Osteocyte (in vitro differentiated cells): ENCODE data around the gene KCNS1. TPM values are rescaled to one million over a fixed set of nuclear protein-coding genes. Genes with fewer than 3 reads are reported as not detected.
A peak's percentile ranks its signal among the peaks of the same experiment; 100 is the strongest.

Experiments
- DNase-seq: peaks from one replicate; pipeline ENCODE4 v3.0.0; 2021; ENCODE audit warnings: mixed read lengths; ENCODE audit not compliant: unreplicated experiment; ENCODE audit errors: extremely low spot score
- H3K27ac Mint-ChIP-seq: one replicate; pipeline ENCODE4 v1.8.0; 2021; ENCODE audit warnings: mild to moderate bottlenecking, mixed read lengths; ENCODE audit not compliant: unreplicated experiment
- H3K27me3 Mint-ChIP-seq: one replicate; pipeline ENCODE4 v1.8.0; 2021; ENCODE audit warnings: mixed read lengths; ENCODE audit not compliant: unreplicated experiment
- H3K36me3 Mint-ChIP-seq: one replicate; pipeline ENCODE4 v1.8.0; 2021; ENCODE audit warnings: mixed read lengths; ENCODE audit not compliant: unreplicated experiment
- H3K4me1 Mint-ChIP-seq: one replicate; pipeline ENCODE4 v1.8.0; 2021; ENCODE audit warnings: mixed read lengths; ENCODE audit not compliant: unreplicated experiment
- H3K4me3 Mint-ChIP-seq: one replicate; pipeline ENCODE4 v1.8.0; 2021; ENCODE audit warnings: mild to moderate bottlenecking, moderate library complexity, mixed read lengths; ENCODE audit not compliant: unreplicated experiment
- H3K9me3 Mint-ChIP-seq: one replicate; pipeline ENCODE4 v1.8.0; 2021; ENCODE audit warnings: mixed read lengths; ENCODE audit not compliant: unreplicated experiment
- CTCF ChIP-seq: fragments of 200-600 bp; sonication (generic); IDR thresholded peaks from 2 replicates; pipeline ENCODE4 v1.5.0; 2021; ENCODE audit warnings: antibody characterized with exemption, mild to moderate bottlenecking, moderate library complexity
- total RNA-seq: library from RNA; stranded (reverse); gene quantifications from 2 replicates; pipeline ENCODE4 v1.2.1, GENCODE V29; 2021

Gene KCNS1
- total RNA-seq, 1 donor from 2014 or later: 0.30 TPM

- H3K27me3 Mint-ChIP-seq: peaks cover 42% of the 10 kb centered on the region
- H3K4me1 Mint-ChIP-seq: no peaks in the 10 kb centered on the region
- TF ChIP-seq CTCF: no peak
- H3K27ac Mint-ChIP-seq: no peak overlapping the region
- no peak for DNase-seq
- no peak overlapping the region for H3K4me3 Mint-ChIP-seq
- no peaks in the 10 kb centered on the region for H3K36me3 Mint-ChIP-seq
- H3K9me3 Mint-ChIP-seq: no peaks in the 10 kb centered on the region
These were observed 12.9 kb upstream of the KCNS1 start for GRCh38 chr20:45113865-45114264.

GRCh38 chr20:45112754-45113153, 11.8 kb upstream of the KCNS1 start:
- H3K9me3 Mint-ChIP-seq: no peaks in the 10 kb centered on the region
- H3K36me3 Mint-ChIP-seq: no peaks in the 10 kb centered on the region
- no peak overlapping the region for H3K27ac Mint-ChIP-seq
- H3K4me3 Mint-ChIP-seq: no peak overlapping the region
- H3K4me1 Mint-ChIP-seq: no peaks in the 10 kb centered on the region
- no peak for TF ChIP-seq CTCF
- no peak for DNase-seq
- H3K27me3 Mint-ChIP-seq: peaks cover 31% of the 10 kb centered on the region

- Mint-ChIP-seq H3K4me1 (no peaks in the 10 kb centered on the region), H3K27me3 (peaks cover 25% of the 10 kb centered on the region)
- no peak for DNase-seq
These were observed 11.0 kb upstream of the KCNS1 start for GRCh38 chr20:45111799-45112471.

GRCh38 chr20:45111285-45111684, 10.4 kb upstream of the KCNS1 start:
- H3K4me3 Mint-ChIP-seq: no peak overlapping the region
- DNase-seq: no peak
- H3K27me3 Mint-ChIP-seq: peaks cover 22% of the 10 kb centered on the region
- no peak for TF ChIP-seq CTCF
- H3K36me3 Mint-ChIP-seq: no peaks in the 10 kb centered on the region
- no peak overlapping the region for H3K27ac Mint-ChIP-seq
- H3K9me3 Mint-ChIP-seq: no peaks in the 10 kb centered on the region
- H3K4me1 Mint-ChIP-seq: no peaks in the 10 kb centered on the region

More at GRCh38 chr20:45111799-45112471, 11.0 kb upstream of the KCNS1 start:
- H3K36me3 Mint-ChIP-seq: no peaks in the 10 kb centered on the region
- no peak overlapping the region for H3K4me3 Mint-ChIP-seq
- no peak overlapping the region for H3K27ac Mint-ChIP-seq
- peak; percentile 62 for TF ChIP-seq CTCF
- H3K9me3 Mint-ChIP-seq: no peaks in the 10 kb centered on the region

GRCh38 chr20:45110301-45110700, 9.4 kb upstream of the KCNS1 start:
- peaks cover under 1% of the 10 kb centered on the region for H3K4me1 Mint-ChIP-seq
- no peaks in the 10 kb centered on the region for H3K9me3 Mint-ChIP-seq
- DNase-seq: no peak
- no peak overlapping the region for H3K4me3 Mint-ChIP-seq
- H3K27ac Mint-ChIP-seq: no peak overlapping the region
- no peaks in the 10 kb centered on the region for H3K36me3 Mint-ChIP-seq
- peaks cover 17% of the 10 kb centered on the region for H3K27me3 Mint-ChIP-seq
- no peak for TF ChIP-seq CTCF
